Measurements from ENCODE around the gene ATCAY. TPM values are rescaled to one million over a fixed set of nuclear protein-coding genes. Genes with fewer than 3 reads are reported as not detected.

ATCAY gene
- polyA plus RNA-seq, 3 donors = not detected

- no peaks in the 10 kb centered on the region for H3K4me1 Mint-ChIP-seq
- Histone ChIP-seq H3K4me3 (replicated peaks in 1 of 3; ENCODE audit: low read depth in 2 of 3, low read length in 3 of 3) (no peak overlapping the region), H3K27me3 (ENCODE audit: control insufficient read depth in 2 of 2, insufficient read depth in 2 of 2, low read length in 2 of 2) (no peaks in the 10 kb centered on the region), H3K27ac (ENCODE audit: low read depth in 1 of 2, low read length in 2 of 2) (no peak overlapping the region), H3K9me3 (replicated peaks in 1 of 2; ENCODE audit: control insufficient read depth in 1 of 2, insufficient read depth in 1 of 2, low read length in 2 of 2) (peaks cover 10 to 21% of the 10 kb centered on the region in 2 donors), H4K20me1 (ENCODE audit: insufficient read depth, low read length) (no peaks in the 10 kb centered on the region), H3K9ac (ENCODE audit: insufficient read depth, low read length, poor library complexity, severe bottlenecking) (no peak overlapping the region), H3K36me3 (replicated peaks in 1 of 2; ENCODE audit: control insufficient read depth in 1 of 2, insufficient read depth in 2 of 2, low read length in 2 of 2) (no peaks in the 10 kb centered on the region), H2AFZ (ENCODE audit: insufficient read depth, low read depth, low read length, poor library complexity, severe bottlenecking) (no peak overlapping the region), H3K79me2 (ENCODE audit: insufficient read depth, low read length) (no peaks in the 10 kb centered on the region), H3K4me1 (ENCODE audit: control insufficient read depth in 1 of 2, insufficient read depth in 2 of 2, low read length in 2 of 2) (no peaks in the 10 kb centered on the region), H3K4me2 (replicated peaks; ENCODE audit: extremely low read depth, low read length, poor library complexity, severe bottlenecking) (no peak overlapping the region)
- intact Hi-C loops (cut with micrococcal nuclease) = no loop called here
- peaks cover 3 to 14% (median 7%) of the 10 kb centered on the region in 3 donors for H3K27me3 Mint-ChIP-seq (ENCODE audit: low read depth in 3 of 3)
- no peak for DNase-seq
- 83% methylated on average over 1 of the region's 6 CpGs for WGBS (ENCODE audit: insufficient coverage)
- H3K9me3 Mint-ChIP-seq = peaks cover 5 to 28% (median 14%) of the 10 kb centered on the region in 7 donors
- H3K27ac Mint-ChIP-seq = peak overlapping the region in 1 of 7 donors; percentile 13
- no peak overlapping the region for H3K4me3 Mint-ChIP-seq
- TF ChIP-seq CTCF (IDR thresholded peaks at IDR 0.05) = no peak
- no peaks in the 10 kb centered on the region for H3K36me3 Mint-ChIP-seq
These were observed 30.0 kb upstream of the ATCAY start for GRCh38 chr19:3850320-3850972.

GRCh38 chr19:3851254-3852176 lies 29.0 kb upstream of the ATCAY start:
- Mint-ChIP-seq H3K9me3 (peaks cover 5 to 28% (median 16%) of the 10 kb centered on the region in 7 donors), H3K36me3 (no peaks in the 10 kb centered on the region), H3K27me3 (ENCODE audit: low read depth in 3 of 3) (peaks cover 5 to 14% (median 13%) of the 10 kb centered on the region in 3 donors), H3K4me1 (no peaks in the 10 kb centered on the region), H3K4me3 (no peak overlapping the region), H3K27ac (no peak overlapping the region)
- Histone ChIP-seq H3K4me2 (replicated peaks; ENCODE audit: extremely low read depth, low read length, poor library complexity, severe bottlenecking) (no peak overlapping the region), H3K4me3 (replicated peaks in 1 of 3; ENCODE audit: low read depth in 2 of 3, low read length in 3 of 3) (no peak overlapping the region), H2AFZ (ENCODE audit: insufficient read depth, low read depth, low read length, poor library complexity, severe bottlenecking) (no peak overlapping the region), H3K9me3 (replicated peaks in 1 of 2; ENCODE audit: control insufficient read depth in 1 of 2, insufficient read depth in 1 of 2, low read length in 2 of 2) (peaks cover 10 to 21% of the 10 kb centered on the region in 2 donors), H3K9ac (ENCODE audit: insufficient read depth, low read length, poor library complexity, severe bottlenecking) (no peak overlapping the region), H3K36me3 (replicated peaks in 1 of 2; ENCODE audit: control insufficient read depth in 1 of 2, insufficient read depth in 2 of 2, low read length in 2 of 2) (no peaks in the 10 kb centered on the region), H3K27me3 (ENCODE audit: control insufficient read depth in 2 of 2, insufficient read depth in 2 of 2, low read length in 2 of 2) (no peaks in the 10 kb centered on the region), H3K27ac (ENCODE audit: low read depth in 1 of 2, low read length in 2 of 2) (no peak overlapping the region), H3K4me1 (ENCODE audit: control insufficient read depth in 1 of 2, insufficient read depth in 2 of 2, low read length in 2 of 2) (no peaks in the 10 kb centered on the region), H3K79me2 (ENCODE audit: insufficient read depth, low read length) (no peaks in the 10 kb centered on the region), H4K20me1 (ENCODE audit: insufficient read depth, low read length) (no peaks in the 10 kb centered on the region)
- no peak for DNase-seq
- 95% methylated on average over 6 of the region's 11 CpGs for WGBS (ENCODE audit: insufficient coverage)
- intact Hi-C loops (cut with micrococcal nuclease) = no loop called here
- no peak for TF ChIP-seq CTCF (IDR thresholded peaks at IDR 0.05)
